22Rv1 (cell line): ENCODE results near the gene ANKRD34C.

Source experiments
- CTCF ChIP-seq: fragments of 450-650 bp; IDR thresholded peaks from 2 replicates; pipeline ENCODE4 v1.5.1; 2017; ENCODE audit warnings: mild to moderate bottlenecking
- ZFX ChIP-seq: fragments of 450-650 bp; IDR thresholded peaks from 2 replicates; pipeline ENCODE4 v1.6.1; 2017; ENCODE audit warnings: antibody characterized with exemption, borderline replicate concordance

DNA sequence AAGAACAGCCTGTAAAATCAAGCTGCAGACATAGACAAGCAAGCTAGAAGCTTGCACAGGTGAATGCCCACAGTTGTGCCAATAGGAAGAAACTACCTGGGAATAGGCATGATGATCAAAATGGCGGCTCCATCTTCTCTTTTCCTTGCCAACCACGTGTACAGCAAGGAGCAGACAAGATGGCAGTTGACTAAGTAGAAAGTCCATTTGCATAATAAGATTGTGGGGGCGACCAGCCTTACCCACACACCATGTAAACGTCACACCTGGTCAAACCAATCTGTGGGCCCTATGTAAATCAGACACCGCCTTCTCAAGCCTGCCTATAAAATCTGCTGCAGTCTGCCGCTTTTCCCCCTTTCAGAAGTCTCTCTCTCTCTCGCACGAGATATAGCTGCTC is 25.1 kb upstream of the ANKRD34C start:
- no peak for TF ChIP-seq CTCF
- no peak for TF ChIP-seq ZFX
